ENCODE data around the gene POU2F1.

- TF ChIP-seq ATF3 (IDR thresholded peaks at IDR 0.05) (no peak), CTCF (IDR thresholded peaks at IDR 0.05 in 2 of 3, conservative IDR thresholded peaks at IDR 0.05 in 1 of 3; ENCODE audit: borderline replicate concordance in 1 of 3, insufficient read depth in 1 of 3, low read depth in 2 of 3, low read length in 2 of 3) (no peak), POLR2AphosphoS5 (IDR thresholded peaks at IDR 0.05; ENCODE audit: low read depth, low read length) (no peak), POLR2A (IDR thresholded peaks at IDR 0.05; ENCODE audit: borderline replicate concordance, extremely low read depth, insufficient read depth, insufficient read length) (no peak), SIN3A (IDR thresholded peaks at IDR 0.05; ENCODE audit: low read depth) (no peak), EZH2 (IDR thresholded peaks at IDR 0.05) (no peak), RAD21 (IDR thresholded peaks at IDR 0.05; ENCODE audit: low read depth) (no peak), EZH2phosphoT487 (IDR thresholded peaks at IDR 0.05; ENCODE audit: borderline replicate concordance) (no peak)
Observed at GRCh38 chr1:167230437-167230836, 9.8 kb downstream of the POU2F1 start.

Data from HCT116 (cell line).